NCI-H345 treated with DMSO at 0.1 percent for 48 hours (cell line): ENCODE measurements around the gene PEMT.

Experiments
- DNase-seq: peaks from one replicate; lab custom pipeline; 2025; ENCODE audit not compliant: unreplicated experiment; lab: John Stamatoyannopoulos, UW

PEMT gene

GRCh38 chr17:17515934-17516930 is 75.3 kb downstream of the PEMT start:
- DNase-seq, result no peak

GRCh38 chr17:17514993-17515933 is 76.2 kb downstream of the PEMT start:
- no peak for DNase-seq

GRCh38 chr17:17514361-17514992 is 77.0 kb downstream of the PEMT start:
- DNase-seq, result no peak

- DNase-seq, result no peak
Observed at GRCh38 chr17:17513626-17514025, 77.9 kb downstream of the PEMT start.

- no peak for DNase-seq
Observed at GRCh38 chr17:17512866-17513265, 78.6 kb downstream of the PEMT start.

GRCh38 chr17:17511881-17512858 is 79.3 kb downstream of the PEMT start:
- no peak for DNase-seq

- DNase-seq, result no peak
Observed at GRCh38 chr17:17511293-17511741, 80.2 kb downstream of the PEMT start.

GRCh38 chr17:17510456-17511292 is 80.8 kb downstream of the PEMT start:
- no peak for DNase-seq

GRCh38 chr17:17509601-17510425 is 81.7 kb downstream of the PEMT start:
- no peak for DNase-seq

- no peak for DNase-seq
Observed at GRCh38 chr17:17508646-17509591, 82.6 kb downstream of the PEMT start.

GRCh38 chr17:17508019-17508535 is 83.4 kb downstream of the PEMT start:
- no peak for DNase-seq

GRCh38 chr17:17507465-17508011 is 84.0 kb downstream of the PEMT start:
- DNase-seq, result no peak

GRCh38 chr17:17506893-17507464 is 84.5 kb downstream of the PEMT start:
- DNase-seq, result no peak

GRCh38 chr17:17506181-17506741 is 85.2 kb downstream of the PEMT start:
- no peak for DNase-seq

- no peak for DNase-seq
Observed at GRCh38 chr17:17505610-17506171, 85.8 kb downstream of the PEMT start.
